ENCODE results near the gene SLC22A4. TPM values are rescaled to one million over a fixed set of nuclear protein-coding genes. Genes with fewer than 3 reads are reported as not detected.

SLC22A4 gene
- total and polyA plus RNA-seq, 2 donors (not counting 1 experiment from before 2014, with no cell fraction given): 0.18 TPM; not detected in 1

- no peak overlapping the region for H3K9ac ChIP-seq (ENCODE audit: low read length)
- Mint-ChIP-seq H3K4me1 (peaks cover 6% of the 10 kb centered on the region), H3K27ac (no peak overlapping the region), H3K9me3 (ENCODE audit: insufficient read depth) (no peaks in the 10 kb centered on the region), H3K4me3 (no peak overlapping the region), H3K27me3 (no peaks in the 10 kb centered on the region)
- TF ChIP-seq EZH2 (IDR thresholded peaks at IDR 0.05; ENCODE audit: borderline replicate concordance, insufficient read depth, low read depth, low read length, poor library complexity, severe bottlenecking) (no peak), CTCF (IDR thresholded peaks at IDR 0.05) (no peak)
- intact Hi-C loops (cut with micrococcal nuclease): no loop called here
- no peak overlapping the region for H3K27ac ChIP-seq (ENCODE audit: low read length in 2 of 2)
- H3K4me1 ChIP-seq (ENCODE audit: control insufficient read depth in 2 of 2, insufficient read depth in 2 of 2, low read length in 2 of 2): no peaks in the 10 kb centered on the region
- H2AFZ ChIP-seq (ENCODE audit: insufficient read depth, low read depth, low read length, poor library complexity, severe bottlenecking): no peak overlapping the region
- POLR2A ChIA-PET: no interaction called here
- H3K79me2 ChIP-seq (ENCODE audit: control insufficient read depth, insufficient read depth, low read length): no peaks in the 10 kb centered on the region
- H3K27me3 ChIP-seq (replicated peaks in 1 of 4; ENCODE audit: control extremely low read depth in 1 of 4, control insufficient read depth in 3 of 4, insufficient read depth in 4 of 4, low read length in 3 of 4): no peaks in the 10 kb centered on the region
- no peaks in the 10 kb centered on the region for H3K36me3 ChIP-seq (replicated peaks in 1 of 2; ENCODE audit: control extremely low read depth in 1 of 2, control insufficient read depth in 1 of 2, extremely low read depth in 1 of 2, insufficient read depth in 2 of 2, low read length in 1 of 2)
- H4K20me1 ChIP-seq (ENCODE audit: control insufficient read depth, insufficient read depth, low read length, poor library complexity, severe bottlenecking): no peaks in the 10 kb centered on the region
- CTCF ChIA-PET: no interaction called here
- H3K4me2 ChIP-seq (replicated peaks; ENCODE audit: low read depth, low read length, poor library complexity, severe bottlenecking): no peak overlapping the region
- H3K9me3 ChIP-seq (ENCODE audit: control extremely low read depth in 1 of 3, control insufficient read depth in 2 of 3, insufficient read depth in 1 of 3, low read length in 2 of 3): no peaks in the 10 kb centered on the region
- no peak for ATAC-seq (ENCODE audit: low read depth)
- no peak for DNase-seq
- no peak overlapping the region for H3K4me3 ChIP-seq (ENCODE audit: control extremely low read depth in 1 of 5, extremely low read depth in 1 of 5, insufficient read depth in 1 of 5, low read depth in 2 of 5, low read length in 4 of 5)
Observed at GRCh38 chr5:132339502-132339901, 45.3 kb downstream of the SLC22A4 start.

- ATAC-seq (ENCODE audit: low read depth): no peak
- Histone ChIP-seq H3K36me3 (replicated peaks in 1 of 2; ENCODE audit: control extremely low read depth in 1 of 2, control insufficient read depth in 1 of 2, extremely low read depth in 1 of 2, insufficient read depth in 2 of 2, low read length in 1 of 2) (no peaks in the 10 kb centered on the region), H3K4me2 (replicated peaks; ENCODE audit: low read depth, low read length, poor library complexity, severe bottlenecking) (no peak overlapping the region), H3K9me3 (ENCODE audit: control extremely low read depth in 1 of 3, control insufficient read depth in 2 of 3, insufficient read depth in 1 of 3, low read length in 2 of 3) (no peaks in the 10 kb centered on the region), H3K4me3 (ENCODE audit: control extremely low read depth in 1 of 5, extremely low read depth in 1 of 5, insufficient read depth in 1 of 5, low read depth in 2 of 5, low read length in 4 of 5) (no peak overlapping the region), H2AFZ (ENCODE audit: insufficient read depth, low read depth, low read length, poor library complexity, severe bottlenecking) (no peak overlapping the region), H3K27me3 (replicated peaks in 1 of 4; ENCODE audit: control extremely low read depth in 1 of 4, control insufficient read depth in 3 of 4, insufficient read depth in 4 of 4, low read length in 3 of 4) (no peaks in the 10 kb centered on the region), H3K79me2 (ENCODE audit: control insufficient read depth, insufficient read depth, low read length) (no peaks in the 10 kb centered on the region), H3K9ac (ENCODE audit: low read length) (no peak overlapping the region), H3K4me1 (ENCODE audit: control insufficient read depth in 2 of 2, insufficient read depth in 2 of 2, low read length in 2 of 2) (no peaks in the 10 kb centered on the region), H4K20me1 (ENCODE audit: control insufficient read depth, insufficient read depth, low read length, poor library complexity, severe bottlenecking) (no peaks in the 10 kb centered on the region), H3K27ac (ENCODE audit: low read length in 2 of 2) (no peak overlapping the region)
- TF ChIP-seq CTCF (IDR thresholded peaks at IDR 0.05) (no peak), EZH2 (IDR thresholded peaks at IDR 0.05; ENCODE audit: borderline replicate concordance, insufficient read depth, low read depth, low read length, poor library complexity, severe bottlenecking) (no peak)
- Mint-ChIP-seq H3K27ac (no peak overlapping the region), H3K4me1 (no peaks in the 10 kb centered on the region), H3K9me3 (ENCODE audit: insufficient read depth) (no peaks in the 10 kb centered on the region), H3K27me3 (no peaks in the 10 kb centered on the region), H3K4me3 (no peak overlapping the region)
- no peak for DNase-seq
- intact Hi-C loops (cut with micrococcal nuclease): no loop called here
- ChIA-PET POLR2A (no interaction called here), CTCF (no interaction called here)
- 95% methylated on average over 2 of the region's 5 CpGs for WGBS (ENCODE audit: insufficient coverage)
Observed at GRCh38 chr5:132342291-132343180, 48.3 kb downstream of the SLC22A4 start.
